ENCODE results near the gene COQ7. TPM values are rescaled to one million over a fixed set of nuclear protein-coding genes. Genes with fewer than 3 reads are reported as not detected.
A peak's percentile ranks its signal among the peaks of the same experiment; 100 is the strongest.

COQ7 gene
- polyA plus RNA-seq, 1 experiment, result 14.2 TPM

GRCh38 chr16:19084139-19084538 is 16.7 kb downstream of the COQ7 start:
- Histone ChIP-seq H3K4me3 (ENCODE audit: low read depth, low read length) (no peak overlapping the region), H3K27me3 (ENCODE audit: control insufficient read depth, insufficient read depth, low read length) (no peaks in the 10 kb centered on the region), H3K27ac (ENCODE audit: low read depth, low read length) (no peak overlapping the region), H3K9me3 (ENCODE audit: control insufficient read depth, insufficient read depth, low read length) (no peaks in the 10 kb centered on the region)
- no peak for TF ChIP-seq CTCF (IDR thresholded peaks at IDR 0.05; ENCODE audit: low read depth, low read length)
- ChIA-PET CTCF (interaction anchor here (1.1 to 4.4 kb wide), 5 partner anchors 94 to 419 kb away, joined by 3 to 101 read pairs (median 37); partner anchors contain the start of gene TMC7), POLR2A (interaction anchor here (0.5 kb wide), 1 partner anchor 36 kb away, joined by 3 read pairs; no protein-coding TSS in a partner anchor)
- DNase-seq (ENCODE audit: low read depth, low spot score), result no peak

GRCh38 chr16:19084879-19085278 is 17.5 kb downstream of the COQ7 start:
- no peak overlapping the region for H3K27ac ChIP-seq (ENCODE audit: low read depth, low read length)
- no peak for DNase-seq (ENCODE audit: low read depth, low spot score)
- ChIA-PET POLR2A (no interaction called here), CTCF (interaction anchor here (1.2 to 4.4 kb wide), 10 partner anchors 9 to 418 kb away, joined by 6 to 101 read pairs (median 18); partner anchors contain the start of genes COQ7 and TMC7)
- no peak for TF ChIP-seq CTCF (IDR thresholded peaks at IDR 0.05; ENCODE audit: low read depth, low read length)
- H3K4me3 ChIP-seq (ENCODE audit: low read depth, low read length), result no peak overlapping the region
- H3K27me3 ChIP-seq (ENCODE audit: control insufficient read depth, insufficient read depth, low read length), result no peaks in the 10 kb centered on the region
- H3K9me3 ChIP-seq (ENCODE audit: control insufficient read depth, insufficient read depth, low read length), result no peaks in the 10 kb centered on the region

- CTCF ChIA-PET, result interaction anchor here (0.5 to 4.4 kb wide), 56 partner anchors 8 to 1549 kb away, joined by 3 to 101 read pairs (median 4); partner anchors contain the start of genes COQ7 and TMC7
- no peak for TF ChIP-seq CTCF (IDR thresholded peaks at IDR 0.05; ENCODE audit: low read depth, low read length)
- no peak overlapping the region for H3K4me3 ChIP-seq (ENCODE audit: low read depth, low read length)
- POLR2A ChIA-PET, result interaction anchor here (0.7 to 1.0 kb wide), 3 partner anchors 18 to 289 kb away, joined by 4 to 7 read pairs (median 6); partner anchors contain the start of gene COQ7
- H3K27me3 ChIP-seq (ENCODE audit: control insufficient read depth, insufficient read depth, low read length), result no peaks in the 10 kb centered on the region
- H3K27ac ChIP-seq (ENCODE audit: low read depth, low read length), result no peak overlapping the region
- no peaks in the 10 kb centered on the region for H3K9me3 ChIP-seq (ENCODE audit: control insufficient read depth, insufficient read depth, low read length)
- no peak for DNase-seq (ENCODE audit: low read depth, low spot score)
Observed at GRCh38 chr16:19085679-19086200, 18.3 kb downstream of the COQ7 start.

GRCh38 chr16:19086322-19087199 is 19.1 kb downstream of the COQ7 start:
- DNase-seq (ENCODE audit: low read depth, low spot score), result peak; percentile 84
- peak; percentile 97 for TF ChIP-seq CTCF (IDR thresholded peaks at IDR 0.05; ENCODE audit: low read depth, low read length)
- ChIA-PET CTCF (interaction anchor here (0.5 to 4.4 kb wide), 62 partner anchors 8 to 661 kb away, joined by 3 to 101 read pairs (median 4); partner anchors contain the start of genes COQ7, ITPRIPL2 and TMC7), POLR2A (interaction anchor here (0.7 to 1.0 kb wide), 3 partner anchors 19 to 288 kb away, joined by 4 to 11 read pairs (median 6); partner anchors contain the start of gene COQ7)
- H3K27me3 ChIP-seq (ENCODE audit: control insufficient read depth, insufficient read depth, low read length), result no peaks in the 10 kb centered on the region
- peak overlapping the region; percentile 61 for H3K4me3 ChIP-seq (ENCODE audit: low read depth, low read length)
- H3K27ac ChIP-seq (ENCODE audit: low read depth, low read length), result no peak overlapping the region
- H3K9me3 ChIP-seq (ENCODE audit: control insufficient read depth, insufficient read depth, low read length), result no peaks in the 10 kb centered on the region
